IPS-20b (cell line): ENCODE data around the gene SYCN.

ENCODE experiments used
- H3K27ac ChIP-seq: one replicate; pipeline ENCODE4 v1.5.1; 2013; ENCODE audit warnings: low read length
- H3K27me3 ChIP-seq: 2 replicates; pipeline ENCODE4 v1.6.1; 2013; ENCODE audit warnings: mild to moderate bottlenecking, low read length, inconsistent platforms; ENCODE audit not compliant: insufficient read depth
- H3K36me3 ChIP-seq: 2 replicates; pipeline ENCODE4 v1.6.1; 2013; ENCODE audit warnings: low read depth, mild to moderate bottlenecking, inconsistent platforms, low read length, moderate library complexity; ENCODE audit not compliant: insufficient read depth
- H3K4me1 ChIP-seq: 2 replicates; pipeline ENCODE4 v1.6.1; 2013; ENCODE audit warnings: mild to moderate bottlenecking, control low read depth, inconsistent platforms, low read length, moderate library complexity; ENCODE audit not compliant: insufficient read depth
- H3K4me3 ChIP-seq: 2 replicates; pipeline ENCODE4 v1.5.1; 2013; ENCODE audit warnings: mild to moderate bottlenecking, low read length, inconsistent platforms
- H3K9ac ChIP-seq: 2 replicates; pipeline ENCODE4 v1.6.1; 2013; ENCODE audit warnings: low read depth, mild to moderate bottlenecking, inconsistent platforms, low read length, moderate library complexity
- H3K9me3 ChIP-seq: 2 replicates; pipeline ENCODE4 v1.6.1; 2013; ENCODE audit warnings: mild to moderate bottlenecking, low read depth, low read length, inconsistent platforms; ENCODE audit not compliant: insufficient read depth

The SYCN gene

GRCh38 chr19:39187552-39187943 is 16.5 kb downstream of the SYCN start:
- no peaks in the 10 kb centered on the region for H3K9me3 ChIP-seq
- no peaks in the 10 kb centered on the region for H3K4me1 ChIP-seq
- no peak overlapping the region for H3K27ac ChIP-seq
- no peaks in the 10 kb centered on the region for H3K27me3 ChIP-seq
- H3K36me3 ChIP-seq: no peaks in the 10 kb centered on the region
- H3K9ac ChIP-seq: no peak overlapping the region
- no peak overlapping the region for H3K4me3 ChIP-seq

GRCh38 chr19:39186391-39186790 is 17.7 kb downstream of the SYCN start:
- Histone ChIP-seq H3K27me3 (no peaks in the 10 kb centered on the region), H3K4me3 (no peak overlapping the region), H3K4me1 (no peaks in the 10 kb centered on the region), H3K27ac (no peak overlapping the region), H3K9me3 (no peaks in the 10 kb centered on the region), H3K9ac (no peak overlapping the region), H3K36me3 (no peaks in the 10 kb centered on the region)

- Histone ChIP-seq H3K9me3 (no peaks in the 10 kb centered on the region), H3K27me3 (no peaks in the 10 kb centered on the region), H3K27ac (no peak overlapping the region), H3K4me3 (no peak overlapping the region), H3K4me1 (no peaks in the 10 kb centered on the region), H3K36me3 (peaks cover 8% of the 10 kb centered on the region; the same call in 1 of the 2 replicates), H3K9ac (no peak overlapping the region)
These were observed 21.0 kb downstream of the SYCN start for GRCh38 chr19:39183104-39183503.

DNA sequence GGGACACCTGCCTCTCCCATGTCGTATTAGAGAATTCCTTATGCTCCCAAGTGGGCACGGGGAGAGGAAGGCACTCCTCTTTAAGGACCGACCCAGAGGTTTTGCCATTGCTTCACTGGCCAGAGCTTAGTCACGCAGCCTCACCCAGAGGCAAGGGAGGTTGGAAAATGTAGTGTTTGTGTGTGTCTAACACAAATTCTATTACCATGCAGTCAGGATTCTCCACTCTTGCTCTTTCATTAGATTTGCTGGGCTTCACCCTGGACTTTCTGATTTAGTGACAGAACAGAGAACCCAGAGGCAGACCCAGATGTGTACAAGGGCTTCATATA is 21.9 kb downstream of the SYCN start:
- peaks cover 15% of the 10 kb centered on the region; the same call in 1 of the 2 replicates for H3K36me3 ChIP-seq
- H3K27ac ChIP-seq: no peak overlapping the region
- H3K27me3 ChIP-seq: no peaks in the 10 kb centered on the region
- no peak overlapping the region for H3K4me3 ChIP-seq
- H3K9ac ChIP-seq: no peak overlapping the region
- no peaks in the 10 kb centered on the region for H3K4me1 ChIP-seq
- no peaks in the 10 kb centered on the region for H3K9me3 ChIP-seq

DNA sequence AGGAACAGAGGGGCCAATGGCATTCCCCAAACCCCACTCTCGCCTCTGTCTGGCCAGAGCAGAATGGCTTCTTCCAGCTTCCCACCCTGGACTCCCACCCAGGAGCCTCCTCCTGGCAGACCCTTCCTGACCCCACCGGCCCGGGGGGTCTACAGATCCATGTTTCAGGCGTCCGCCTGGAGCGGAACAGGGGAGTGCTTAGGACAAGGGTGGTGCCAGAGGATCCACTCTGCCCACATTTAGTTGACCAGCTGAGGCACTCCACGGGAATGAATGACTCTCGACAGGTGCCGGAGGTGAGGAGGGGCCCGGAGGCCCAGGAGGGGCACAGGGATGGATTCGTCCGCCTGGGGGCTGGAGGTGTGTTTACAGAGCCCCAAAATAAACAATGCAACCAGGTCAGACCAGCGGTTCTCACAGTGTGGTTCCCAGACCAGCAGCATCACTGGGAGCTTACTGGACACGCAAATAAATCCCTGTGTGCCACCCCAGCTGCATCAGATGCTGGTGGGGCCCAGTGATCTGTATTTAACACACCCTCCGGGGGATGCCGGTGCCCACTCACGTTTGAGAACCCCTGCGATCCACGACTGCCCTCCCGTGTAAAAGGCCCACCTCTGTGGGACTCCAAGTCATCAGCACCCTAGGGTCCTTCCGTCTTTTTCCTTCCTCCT is 22.4 kb downstream of the SYCN start:
- Histone ChIP-seq H3K4me1 (no peaks in the 10 kb centered on the region), H3K9ac (no peak overlapping the region), H3K27ac (no peak overlapping the region), H3K27me3 (no peaks in the 10 kb centered on the region), H3K4me3 (no peak overlapping the region), H3K36me3 (peaks cover 20% of the 10 kb centered on the region), H3K9me3 (no peaks in the 10 kb centered on the region)

- Histone ChIP-seq H3K27ac (no peak overlapping the region), H3K4me1 (no peaks in the 10 kb centered on the region), H3K9me3 (no peaks in the 10 kb centered on the region), H3K36me3 (peaks cover 29% of the 10 kb centered on the region), H3K27me3 (no peaks in the 10 kb centered on the region), H3K9ac (no peak overlapping the region), H3K4me3 (no peak overlapping the region)
These were observed 23.3 kb downstream of the SYCN start for GRCh38 chr19:39180749-39181148.

- H3K36me3 ChIP-seq: peaks cover 32% of the 10 kb centered on the region
- no peaks in the 10 kb centered on the region for H3K4me1 ChIP-seq
- no peak overlapping the region for H3K4me3 ChIP-seq
- no peaks in the 10 kb centered on the region for H3K27me3 ChIP-seq
- no peaks in the 10 kb centered on the region for H3K9me3 ChIP-seq
- no peak overlapping the region for H3K9ac ChIP-seq
- H3K27ac ChIP-seq: no peak overlapping the region
These were observed 24.3 kb downstream of the SYCN start for GRCh38 chr19:39179754-39180153.

- Histone ChIP-seq H3K9me3 (no peaks in the 10 kb centered on the region), H3K36me3 (peaks cover 32% of the 10 kb centered on the region), H3K4me1 (no peaks in the 10 kb centered on the region), H3K9ac (no peak overlapping the region), H3K4me3 (no peak overlapping the region), H3K27ac (no peak overlapping the region), H3K27me3 (no peaks in the 10 kb centered on the region)
These were observed 25.6 kb downstream of the SYCN start for GRCh38 chr19:39178296-39179006.

DNA sequence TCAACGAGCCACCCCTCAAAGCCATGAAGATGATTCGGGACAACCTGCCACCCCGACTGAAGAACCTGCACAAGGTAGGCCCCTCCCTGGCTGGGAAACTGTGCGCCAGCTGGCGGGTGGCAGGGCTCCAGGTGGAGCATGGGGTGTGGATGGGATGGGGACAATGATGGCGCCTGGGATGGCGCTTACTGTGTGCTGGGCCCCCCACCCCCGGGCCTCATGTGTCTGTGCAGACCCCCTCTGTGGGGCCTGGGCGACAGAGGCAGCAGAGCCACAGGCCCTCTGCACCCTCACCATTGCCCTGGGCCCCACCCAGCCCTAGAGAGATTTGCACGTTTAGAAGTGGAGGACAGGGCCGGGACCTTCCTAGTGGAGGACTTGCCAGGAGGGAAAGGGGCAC is 26.3 kb downstream of the SYCN start:
- Histone ChIP-seq H3K9ac (no peak overlapping the region), H3K27me3 (no peaks in the 10 kb centered on the region), H3K4me1 (no peaks in the 10 kb centered on the region), H3K9me3 (no peaks in the 10 kb centered on the region), H3K4me3 (no peak overlapping the region), H3K36me3 (peaks cover 32% of the 10 kb centered on the region), H3K27ac (no peak overlapping the region)

- Histone ChIP-seq H3K4me1 (no peaks in the 10 kb centered on the region), H3K9ac (no peak overlapping the region), H3K27ac (no peak overlapping the region), H3K9me3 (no peaks in the 10 kb centered on the region), H3K4me3 (no peak overlapping the region), H3K27me3 (no peaks in the 10 kb centered on the region), H3K36me3 (peaks cover 32% of the 10 kb centered on the region)
These were observed 26.9 kb downstream of the SYCN start for GRCh38 chr19:39177110-39177699.

GRCh38 chr19:39175564-39175963 is 28.5 kb downstream of the SYCN start:
- Histone ChIP-seq H3K36me3 (peaks cover 40% of the 10 kb centered on the region), H3K27me3 (no peaks in the 10 kb centered on the region), H3K9me3 (no peaks in the 10 kb centered on the region)

More at GRCh38 chr19:39175564-39175963, 28.5 kb downstream of the SYCN start:
- Histone ChIP-seq H3K9ac (no peak overlapping the region), H3K4me3 (no peak overlapping the region), H3K27ac (no peak overlapping the region), H3K4me1 (no peaks in the 10 kb centered on the region)
